SK-N-SH (cell line): Measurements from ENCODE around the gene CNIH2. TPM values are rescaled to one million over a fixed set of nuclear protein-coding genes. Genes with fewer than 3 reads are reported as not detected.

Experiments used
- CTCF ChIA-PET: fragments of 300-600, 350-600 bp; formaldehyde crosslinking; extraction: SDS; loops from one replicate; lab custom pipeline; 2021; lab: Yijun Ruan, JAX
- POLR2A ChIA-PET: fragments of 350-600 bp; sonication (Branson Sonifier 250); formaldehyde crosslinking; extraction: SDS; loops from one replicate; lab custom pipeline; 2020; ENCODE audit warnings: antibody characterized with exemption, inconsistent platforms; lab: Yijun Ruan, JAX
- DNase-seq: peaks from one replicate; pipeline ENCODE4 v3.0.0; 2012
- H2AFZ ChIP-seq: fragments of 200-600 bp; sonication (generic); 2 replicates; pipeline ENCODE4 v1.8.1; 2016; ENCODE audit warnings: antibody characterized with exemption, mild to moderate bottlenecking, low read depth
- H3F3A ChIP-seq: fragments of 200-600 bp; sonication (generic); replicated peaks from 2 replicates; pipeline ENCODE3; 2016; ENCODE audit warnings: antibody characterized with exemption, mild to moderate bottlenecking; ENCODE audit not compliant: insufficient read depth
- H3K27ac ChIP-seq, 2 experiments: fragments of 200-500 bp in 1 of 2; fragments of 200-600 bp in 1 of 2; sonication (Bioruptor generic) in 1 of 2; sonication (generic), shearing (Covaris generic) in 1 of 2; 2 replicates each; pipeline versions ENCODE4 v1.5.1 to v1.6.1; 2014 to 2016; ENCODE audit warnings: low read depth in 2 of 2, inconsistent platforms in 1 of 2, low read length in 1 of 2, mild to moderate bottlenecking in 1 of 2, mixed read lengths in 1 of 2
- H3K27me3 ChIP-seq: fragments of 200-600 bp; sonication (generic), shearing (Covaris generic); 2 replicates; pipeline ENCODE4 v1.6.1; 2016; ENCODE audit warnings: mixed run types; ENCODE audit not compliant: insufficient read depth
- H3K36me3 ChIP-seq, 2 experiments: fragments of 200-500 bp in 1 of 2; fragments of 200-600 bp in 1 of 2; sonication (Bioruptor generic) in 1 of 2; sonication (generic) in 1 of 2; replicated peaks in 1 of 2; 2 replicates each; pipeline versions ENCODE3 to v1.5.1; 2014 to 2016; ENCODE audit warnings: low read length in 1 of 2, mild to moderate bottlenecking in 1 of 2; ENCODE audit not compliant: insufficient read depth in 2 of 2, control insufficient read depth in 1 of 2
- H3K4me1 ChIP-seq, 2 experiments: fragments of 200-500 bp in 1 of 2; fragments of 200-600 bp in 1 of 2; sonication (Bioruptor generic) in 1 of 2; sonication (generic), shearing (Covaris generic) in 1 of 2; 2 replicates each; pipeline versions ENCODE4 v1.5.1 to v1.6.1; 2014 to 2016; ENCODE audit warnings: low read depth in 1 of 2, low read length in 1 of 2, mixed run types in 1 of 2; ENCODE audit not compliant: insufficient read depth in 2 of 2, control insufficient read depth in 1 of 2
- H3K4me2 ChIP-seq: fragments of 200-600 bp; sonication (generic), shearing (Covaris generic); 2 replicates; pipeline ENCODE4 v1.6.1; 2017; ENCODE audit warnings: mixed run types
- H3K4me3 ChIP-seq, 2 experiments: fragments of 200-500 bp in 1 of 2; fragments of 200-600 bp in 1 of 2; sonication (Bioruptor generic) in 1 of 2; sonication (generic), shearing (Covaris generic) in 1 of 2; 2 replicates each; pipeline versions ENCODE4 v1.5.1 to v1.8.1; 2014 to 2016; ENCODE audit warnings: low read depth in 2 of 2, inconsistent platforms in 1 of 2, low read length in 1 of 2, mild to moderate bottlenecking in 1 of 2, mixed read lengths in 1 of 2, moderate library complexity in 1 of 2
- H3K79me2 ChIP-seq: fragments of 200-600 bp; sonication (generic); 2 replicates; pipeline ENCODE4 v1.8.1; 2017; ENCODE audit warnings: mild to moderate bottlenecking; ENCODE audit not compliant: insufficient read depth
- H3K9ac ChIP-seq: fragments of 200-600 bp; sonication (generic); 2 replicates; pipeline ENCODE4 v1.6.1; 2017; ENCODE audit warnings: mixed run types
- H3K9me2 ChIP-seq: fragments of 200-600 bp; sonication (generic); 2 replicates; pipeline ENCODE4 v1.6.1; 2017; ENCODE audit warnings: mixed run types
- H3K9me3 ChIP-seq: fragments of 200-600 bp; sonication (generic); 2 replicates; pipeline ENCODE4 v1.6.1; 2017; ENCODE audit warnings: mixed run types, mild to moderate bottlenecking, moderate library complexity
- H4K20me1 ChIP-seq: fragments of 200-600 bp; sonication (generic); 2 replicates; pipeline ENCODE4 v1.6.1; 2017; ENCODE audit warnings: mild to moderate bottlenecking, mixed run types; ENCODE audit not compliant: insufficient read depth
- CTCF ChIP-seq: fragments of 200-600 bp; sonication (generic); IDR thresholded peaks from 2 replicates; pipeline ENCODE4 v1.6.1; 2017; ENCODE audit warnings: antibody characterized with exemption, mild to moderate bottlenecking, moderate library complexity
- FOXJ3 ChIP-seq: sonication (generic); formaldehyde crosslinking; IDR thresholded peaks from 2 replicates; pipeline ENCODE4 v1.5.1; 2020; ENCODE audit warnings: mild to moderate bottlenecking, missing genetic modification reagents
- GABPA ChIP-seq: IDR thresholded peaks from 2 replicates; pipeline ENCODE4 v1.4.0; 2012; ENCODE audit warnings: low read depth, mild to moderate bottlenecking
- MEF2A ChIP-seq: IDR thresholded peaks from 2 replicates; pipeline ENCODE4 v1.4.0; 2012; ENCODE audit warnings: low read depth, borderline replicate concordance
- NFIC ChIP-seq: IDR thresholded peaks from 2 replicates; pipeline ENCODE4 v1.4.0; 2012; ENCODE audit warnings: borderline replicate concordance
- NRF1 ChIP-seq: IDR thresholded peaks from 2 replicates; pipeline ENCODE4 v1.6.1; 2012; ENCODE audit warnings: low read depth, mild to moderate bottlenecking, low read length
- TEAD4 ChIP-seq: IDR thresholded peaks from 2 replicates; pipeline ENCODE4 v1.4.0; 2012; ENCODE audit warnings: mild to moderate bottlenecking, borderline replicate concordance; ENCODE audit not compliant: insufficient read depth
- USF2 ChIP-seq: fragments of 150-350 bp; IDR thresholded peaks from 2 replicates; pipeline ENCODE4 v1.6.1; 2017; ENCODE audit warnings: antibody characterized with exemption, low read length, low read depth, borderline replicate concordance
- YY1 ChIP-seq: IDR thresholded peaks from 2 replicates; pipeline ENCODE4 v1.4.0; 2012; ENCODE audit warnings: low read depth, mild to moderate bottlenecking
- ZBTB33 ChIP-seq: IDR thresholded peaks from 2 replicates; pipeline ENCODE4 v1.4.0; 2012; ENCODE audit warnings: low read depth, borderline replicate concordance
- WGBS: methylation state at CpG from one replicate; pipeline ENCODE4 v1.1.6; 2017; ENCODE audit warnings: low lambda C conversion rate; 5-methylcytosine and 5-hydroxymethylcytosine counted together
- polyA plus RNA-seq, 3 experiments: library from polyadenylated mRNA; depleted of rRNA; stranded (reverse); fragments of >200 nt; gene quantifications; 2 replicates each; pipeline ENCODE4 v1.2.3, GENCODE V29; 2012

Gene CNIH2
- polyA plus RNA-seq, 1 of the 3 experiments (the other 2 are of a cell fraction): 11.8 TPM

GRCh38 chr11:66243782-66244535 lies 34.0 kb upstream of the CNIH2 start:
- H3K9me3 ChIP-seq: no peaks in the 10 kb centered on the region
- ChIA-PET POLR2A (no interaction called here), CTCF (interaction anchor here (0.9 to 1.3 kb wide), 3 partner anchors 21 to 176 kb away, joined by 3 to 5 read pairs (median 3); no protein-coding TSS in a partner anchor)
- H3K4me2 ChIP-seq: no peak overlapping the region
- H3K36me3 ChIP-seq: peaks cover 23 to 78% of the 10 kb centered on the region in 2 experiments
- H3K4me3 ChIP-seq: no peak overlapping the region
- DNase-seq: no peak
- TF ChIP-seq NFIC (no peak), FOXJ3 (no peak)
- H4K20me1 ChIP-seq: no peaks in the 10 kb centered on the region
- H3F3A ChIP-seq: no peaks in the 10 kb centered on the region
- no peaks in the 10 kb centered on the region for H3K27me3 ChIP-seq
- no peaks in the 10 kb centered on the region for H3K4me1 ChIP-seq
- no peak overlapping the region for H3K9ac ChIP-seq
- H3K27ac ChIP-seq: no peak overlapping the region
- no peaks in the 10 kb centered on the region for H3K79me2 ChIP-seq
- H3K9me2 ChIP-seq: no peaks in the 10 kb centered on the region
- 84% methylated on average over 13 of the region's 13 CpGs for WGBS
- H2AFZ ChIP-seq: no peak overlapping the region

GRCh38 chr11:66247295-66247694 lies 30.7 kb upstream of the CNIH2 start:
- DNase-seq: no peak
- WGBS: 95% methylated on average over 4 of the region's 4 CpGs

More at GRCh38 chr11:66247295-66247694, 30.7 kb upstream of the CNIH2 start:
- no peaks in the 10 kb centered on the region for H3K9me3 ChIP-seq
- H4K20me1 ChIP-seq: no peaks in the 10 kb centered on the region
- H3K36me3 ChIP-seq: peaks cover 22 to 60% of the 10 kb centered on the region in 2 experiments
- no peaks in the 10 kb centered on the region for H3K27me3 ChIP-seq
- H3K79me2 ChIP-seq: no peaks in the 10 kb centered on the region
- no peak overlapping the region for H3K9ac ChIP-seq
- no peak overlapping the region for H2AFZ ChIP-seq
- H3K4me1 ChIP-seq: peaks cover 0 to 5% of the 10 kb centered on the region in 2 experiments; a peak in 1 of 4 replicates
- no peak overlapping the region for H3K4me2 ChIP-seq
- no peaks in the 10 kb centered on the region for H3K9me2 ChIP-seq
- TF ChIP-seq TEAD4: no peak
- TF ChIP-seq YY1: no peak
- TF ChIP-seq CTCF: no peak
- no peak for TF ChIP-seq NFIC
- TF ChIP-seq ZBTB33: no peak
- TF ChIP-seq GABPA: no peak
- no peak for TF ChIP-seq NRF1
- TF ChIP-seq MEF2A: no peak
- no peak for TF ChIP-seq USF2
- ChIA-PET POLR2A (no interaction called here), CTCF (interaction anchor here (1.6 kb wide), 1 partner anchor 25 kb away, joined by 6 read pairs; no protein-coding TSS in a partner anchor)
- no peak overlapping the region for H3K4me3 ChIP-seq
- H3K27ac ChIP-seq: no peak overlapping the region
- H3F3A ChIP-seq: peaks cover 3% of the 10 kb centered on the region
